Middle frontal gyrus (tissue), 1 donor: ENCODE data around the gene TRAF7.
"Not testable (repeated sequence)": the region's sequence is repeated elsewhere in the genome, so short reads cannot be mapped to it uniquely, and the experiment has no call there.

Source experiments
- DNase-seq: peaks from one replicate; pipeline ENCODE4 v3.0.0-alpha.2; 2015; ENCODE audit warnings: low spot score; ENCODE audit errors: extremely low spot score

Gene TRAF7

GRCh38 chr16:2198283-2198682 lies 42.7 kb downstream of the TRAF7 start:
- DNase-seq, result no peak

GRCh38 chr16:2199095-2199494 lies 43.5 kb downstream of the TRAF7 start:
- no peak for DNase-seq

- no peak for DNase-seq
Observed at GRCh38 chr16:2199621-2200139, 44.1 kb downstream of the TRAF7 start.

GRCh38 chr16:2200313-2200712 lies 44.7 kb downstream of the TRAF7 start:
- DNase-seq, result no peak

GRCh38 chr16:2203119-2203688 lies 47.6 kb downstream of the TRAF7 start:
- not testable (repeated sequence) for DNase-seq

- DNase-seq, result no peak
Observed at GRCh38 chr16:2204416-2205103, 49.0 kb downstream of the TRAF7 start.

GRCh38 chr16:2205104-2205966 lies 49.8 kb downstream of the TRAF7 start, which contains the start of gene MLST8:
Gene MLST8, plus strand, starts transcription at chr16:2205454. Its CDS starts 632 bp downstream, at chr16:2206086.
- DNase-seq, result peak; percentile 80

- no peak for DNase-seq
Observed at GRCh38 chr16:2205967-2206313, 50.4 kb downstream of the TRAF7 start.

- no peak for DNase-seq
Observed at GRCh38 chr16:2206420-2206779, 50.8 kb downstream of the TRAF7 start.

GRCh38 chr16:2206780-2207433 lies 51.3 kb downstream of the TRAF7 start:
- DNase-seq, result no peak

GRCh38 chr16:2207872-2208271 lies 52.3 kb downstream of the TRAF7 start:
- DNase-seq, result no peak

GRCh38 chr16:2208308-2208707 lies 52.7 kb downstream of the TRAF7 start:
- no peak for DNase-seq

- DNase-seq, result no peak
Observed at GRCh38 chr16:2208772-2209171, 53.2 kb downstream of the TRAF7 start.

GRCh38 chr16:2209258-2210008 lies 53.9 kb downstream of the TRAF7 start:
- DNase-seq, result no peak

- DNase-seq, result no peak
Observed at GRCh38 chr16:2210009-2210332, 54.4 kb downstream of the TRAF7 start.

- DNase-seq, result no peak
Observed at GRCh38 chr16:2210386-2211365, 55.1 kb downstream of the TRAF7 start, which contains the start of gene BRICD5. Gene BRICD5, minus strand, starts transcription at chr16:2210863. Its CDS starts 30 bp downstream, at chr16:2210833.

GRCh38 chr16:2211923-2212347 lies 56.4 kb downstream of the TRAF7 start:
- DNase-seq, result no peak

- no peak for DNase-seq
Observed at GRCh38 chr16:2212362-2213324, 57.1 kb downstream of the TRAF7 start.
